Sigmoid colon (tissue), 7 donors: Measurements from ENCODE around the gene SKI. TPM values are rescaled to one million over a fixed set of nuclear protein-coding genes. Genes with fewer than 3 reads are reported as not detected.

Source experiments
- DNase-seq: peaks from one replicate; pipeline ENCODE4 v3.0.0-alpha.2; 2019
- H3K27ac ChIP-seq, 4 donors: fragments of 200-600 bp; sonication (generic); one replicate each; pipeline ENCODE4 v1.5.1; 2016 to 2019; ENCODE audit warnings: mild to moderate bottlenecking in 1 of 4
- H3K27me3 ChIP-seq, 3 donors: fragments of 200-600 bp; sonication (generic); one replicate each; pipeline ENCODE4 v1.5.1; 2019; ENCODE audit warnings: mild to moderate bottlenecking in 1 of 3
- H3K36me3 ChIP-seq, 4 donors: fragments of 200-600 bp; sonication (generic); one replicate each; pipeline ENCODE4 v1.5.1; 2016 to 2019
- H3K4me1 ChIP-seq, 4 donors: fragments of 200-600 bp; sonication (generic); one replicate each; pipeline ENCODE4 v1.5.1; 2017 to 2019
- H3K4me3 ChIP-seq, 4 donors: fragments of 200-600 bp; sonication (generic); one replicate each; pipeline ENCODE4 v1.5.1; 2017 to 2019; ENCODE audit warnings: mild to moderate bottlenecking in 2 of 4, moderate library complexity in 1 of 4
- H3K9me3 ChIP-seq, 4 donors: fragments of 200-600 bp in 3 of 4; sonication (generic) in 3 of 4; one replicate each; pipeline versions ENCODE4 v1.5.1 to v1.6.1; 2013 to 2019
- CTCF ChIP-seq, 4 experiments: fragments of 450-650 bp in 3 of 4; fragments of 200-600 bp in 1 of 4; IDR thresholded peaks; one replicate each; pipeline ENCODE4 v1.5.1; 2016 to 2019; ENCODE audit warnings: antibody characterized with exemption in 4 of 4, mild to moderate bottlenecking in 3 of 4, moderate library complexity in 2 of 4
- EP300 ChIP-seq, 4 donors: sonication (generic); formaldehyde crosslinking; IDR thresholded peaks; one replicate each; pipeline ENCODE4 v1.6.1; 2017; ENCODE audit warnings: antibody characterized with exemption in 4 of 4
- POLR2A ChIP-seq, 2 donors: fragments of 450-650 bp; IDR thresholded peaks; one replicate each; pipeline ENCODE4 v1.6.1; 2016; ENCODE audit warnings: antibody characterized with exemption in 2 of 2, mild to moderate bottlenecking in 2 of 2, moderate library complexity in 2 of 2
- POLR2AphosphoS5 ChIP-seq, 4 donors: sonication (generic); formaldehyde crosslinking; IDR thresholded peaks; one replicate each; pipeline ENCODE4 v1.6.1; 2017; ENCODE audit warnings: antibody characterized with exemption in 4 of 4
- WGBS, 2 donors: extraction: QIAGEN DNeasy Blood & Tissue Kit; methylation state at CpG; one replicate each; pipeline ENCODE4 v1.1.7; 2013; 5-methylcytosine and 5-hydroxymethylcytosine counted together
- intact Hi-C: fragments of 100-400 bp; cut with DNase I; formaldehyde crosslinking; loops from one replicate; pipeline ENCODE4 v1.15.1; 2023
- polyA plus RNA-seq, 3 donors: library from polyadenylated mRNA; stranded (reverse); fragments of 200-250 nt; gene quantifications; one replicate each; pipeline ENCODE4 v1.2.3, GENCODE V29; 2013
- total RNA-seq, 4 donors: library from RNA; depleted of rRNA; stranded (reverse); fragments of >200 nt; gene quantifications; one replicate each; pipeline ENCODE4 v1.1.0, GENCODE V29; 2016
- donor health status: healthy with polysubstance abuse.
- donor health status: Bipolar disorder and iron deficiency.
- donor health status: healthy.

SKI gene
- total and polyA plus RNA-seq, 7 donors: 5.8 to 50.4 (median 19.3) TPM

GRCh38 chr1:2197707-2198165, 30.4 kb upstream of the SKI start:
- 89 to 92% methylated on average over 10 of the region's 10 CpGs for WGBS, 2 donors
- no peak overlapping the region for H3K4me3 ChIP-seq
- peaks cover 0 to 51% (median 47%) of the 10 kb centered on the region in 4 donors for H3K4me1 ChIP-seq
- DNase-seq: no peak
- TF ChIP-seq POLR2A (IDR thresholded peaks at IDR 0.05) (no peak), POLR2AphosphoS5 (IDR thresholded peaks at IDR 0.05) (no peak), EP300 (IDR thresholded peaks at IDR 0.05) (no peak), CTCF (IDR thresholded peaks at IDR 0.05) (no peak)
- intact Hi-C loops: loop anchor here (5.0 kb wide), 2 partner anchors 390 to 1430 kb away; partner anchors contain the start of genes PRXL2B and TPRG1L
- H3K36me3 ChIP-seq: no peaks in the 10 kb centered on the region
- H3K27ac ChIP-seq: peak overlapping the region; percentile 22 to 99 (median 87)
- H3K27me3 ChIP-seq: no peaks in the 10 kb centered on the region
- no peaks in the 10 kb centered on the region for H3K9me3 ChIP-seq

- WGBS, 2 donors: 27 to 67% methylated on average over 11 of the region's 11 CpGs
- TF ChIP-seq POLR2AphosphoS5 (IDR thresholded peaks at IDR 0.05) (no peak), EP300 (IDR thresholded peaks at IDR 0.05) (no peak)
- Histone ChIP-seq H3K4me1 (peaks cover 0 to 48% (median 40%) of the 10 kb centered on the region in 4 donors), H3K9me3 (no peaks in the 10 kb centered on the region), H3K36me3 (no peaks in the 10 kb centered on the region), H3K27ac (peak overlapping the region; percentile 84 to 99 (median 87)), H3K4me3 (peak overlapping the region in 2 of 4 donors; percentile 49 to 54), H3K27me3 (no peaks in the 10 kb centered on the region)
- peak; percentile 72 for DNase-seq
- intact Hi-C loops: loop anchor here (5.0 kb wide), 2 partner anchors 389 to 1429 kb away; partner anchors contain the start of genes PRXL2B and TPRG1L
Measured at GRCh38 chr1:2198571-2198970, 29.5 kb upstream of the SKI start.

- TF ChIP-seq CTCF (IDR thresholded peaks at IDR 0.05): no peak
- TF ChIP-seq POLR2AphosphoS5 (IDR thresholded peaks at IDR 0.05): peak; percentile 89 to 95 (median 90)
- peak; percentile 63 to 85 for TF ChIP-seq POLR2A (IDR thresholded peaks at IDR 0.05)
- Histone ChIP-seq H3K4me3 (peak overlapping the region; percentile 25 to 54 (median 45)), H3K9me3 (no peaks in the 10 kb centered on the region), H3K27me3 (no peaks in the 10 kb centered on the region), H3K4me1 (peaks cover 0 to 48% (median 38%) of the 10 kb centered on the region in 4 donors), H3K27ac (peak overlapping the region; percentile 84 to 99 (median 87)), H3K36me3 (no peaks in the 10 kb centered on the region)
- peak; percentile 98 for DNase-seq
- 3 to 12% methylated on average over 24 of the region's 24 CpGs for WGBS, 2 donors
- intact Hi-C loops: loop anchor here (5.0 kb wide), 2 partner anchors 388 to 1428 kb away; partner anchors contain the start of genes PRXL2B and TPRG1L
Measured at GRCh38 chr1:2199042-2199810, 28.9 kb upstream of the SKI start.

- Histone ChIP-seq H3K4me3 (no peak overlapping the region), H3K36me3 (no peaks in the 10 kb centered on the region), H3K9me3 (no peaks in the 10 kb centered on the region), H3K27me3 (no peaks in the 10 kb centered on the region), H3K27ac (peak overlapping the region in 3 of 4 donors; percentile 87 to 99 (median 87)), H3K4me1 (peaks cover 0 to 49% (median 39%) of the 10 kb centered on the region in 4 donors)
- 79 to 85% methylated on average over 21 of the region's 21 CpGs for WGBS, 2 donors
- intact Hi-C loops: loop anchor here (5.0 kb wide), 1 partner anchor 327 kb away; the partner anchor contains the start of gene PANK4
- no peak for DNase-seq
- no peak for TF ChIP-seq EP300 (IDR thresholded peaks at IDR 0.05)
- no peak for TF ChIP-seq CTCF (IDR thresholded peaks at IDR 0.05)
- no peak for TF ChIP-seq POLR2A (IDR thresholded peaks at IDR 0.05)
- no peak for TF ChIP-seq POLR2AphosphoS5 (IDR thresholded peaks at IDR 0.05)
Measured at GRCh38 chr1:2200308-2200943, 27.7 kb upstream of the SKI start.

GRCh38 chr1:2201062-2201461, 27.1 kb upstream of the SKI start:
- no peaks in the 10 kb centered on the region for H3K27me3 ChIP-seq
- no peaks in the 10 kb centered on the region for H3K36me3 ChIP-seq
- no peaks in the 10 kb centered on the region for H3K9me3 ChIP-seq
- intact Hi-C loops: loop anchor here (5.0 kb wide), 1 partner anchor 326 kb away; the partner anchor contains the start of gene PANK4
- 92 to 94% methylated on average over 14 of the region's 14 CpGs for whole genome bisulfite sequencing, 2 donors
- TF ChIP-seq POLR2A (IDR thresholded peaks at IDR 0.05): no peak
- no peak for TF ChIP-seq POLR2AphosphoS5 (IDR thresholded peaks at IDR 0.05)
- no peak for TF ChIP-seq CTCF (IDR thresholded peaks at IDR 0.05)
- no peak for TF ChIP-seq EP300 (IDR thresholded peaks at IDR 0.05)
- H3K4me1 ChIP-seq: peaks cover 0 to 49% (median 39%) of the 10 kb centered on the region in 4 donors
- H3K4me3 ChIP-seq: no peak overlapping the region
- no peak overlapping the region for H3K27ac ChIP-seq
- DNase-seq: no peak
